Gastroesophageal sphincter (tissue), 4 donors: ENCODE measurements around the gene TTLL8. TPM values are rescaled to one million over a fixed set of nuclear protein-coding genes. Genes with fewer than 3 reads are reported as not detected.

Source experiments
- ATAC-seq: fragments of 150-250 bp; one replicate; pipeline ENCODE4 v1.9.1; 2016; ENCODE audit warnings: mild to moderate bottlenecking, moderate library complexity
- H3K27ac ChIP-seq, 4 donors: fragments of 200-600 bp; sonication (generic) in 3 of 4; 1 replicate in 3 of 4; 2 replicates in 1 of 4; pipeline ENCODE4 v1.5.1; 2016 to 2019
- H3K27me3 ChIP-seq: fragments of 200-600 bp; sonication (generic); one replicate; pipeline ENCODE4 v1.5.1; 2019
- H3K36me3 ChIP-seq, 2 donors: fragments of 200-600 bp; sonication (generic); one replicate each; pipeline ENCODE4 v1.5.1; 2019; ENCODE audit warnings: control low read depth in 1 of 2
- H3K4me1 ChIP-seq, 3 donors: fragments of 200-600 bp; sonication (generic); 1 replicate in 2 of 3; 2 replicates in 1 of 3; pipeline ENCODE4 v1.5.1; 2016 to 2019; ENCODE audit warnings: control low read depth in 2 of 3
- H3K4me3 ChIP-seq, 2 donors: fragments of 200-600 bp; sonication (generic); one replicate each; pipeline ENCODE4 v1.5.1; 2019; ENCODE audit warnings: mild to moderate bottlenecking in 1 of 2, moderate library complexity in 1 of 2
- H3K9me3 ChIP-seq, 3 donors: fragments of 200-600 bp; sonication (generic); one replicate each; pipeline ENCODE4 v1.5.1; 2017 to 2019; ENCODE audit warnings: control low read depth in 2 of 3
- CTCF ChIP-seq, 4 experiments: fragments of 200-600 bp in 2 of 4; fragments of 450-650 bp in 2 of 4; sonication (generic) in 1 of 4; IDR thresholded peaks; one replicate each; pipeline ENCODE4 v1.5.1; 2017 to 2019; ENCODE audit warnings: antibody characterized with exemption in 4 of 4, mild to moderate bottlenecking in 2 of 4, moderate library complexity in 2 of 4
- EP300 ChIP-seq: sonication (generic); formaldehyde crosslinking; IDR thresholded peaks from one replicate; pipeline ENCODE4 v1.6.1; 2017; ENCODE audit warnings: antibody characterized with exemption, mild to moderate bottlenecking
- POLR2A ChIP-seq, 2 donors: fragments of 450-650 bp; IDR thresholded peaks; one replicate each; pipeline ENCODE4 v1.6.1; 2017; ENCODE audit warnings: antibody characterized with exemption in 2 of 2, mild to moderate bottlenecking in 2 of 2, moderate library complexity in 1 of 2
- POLR2AphosphoS5 ChIP-seq: sonication (generic); formaldehyde crosslinking; IDR thresholded peaks from one replicate; pipeline ENCODE4 v1.6.1; 2017; ENCODE audit warnings: antibody characterized with exemption
- WGBS, 2 donors: methylation state at CpG; one replicate each; pipeline ENCODE4 v1.1.5; 2018; ENCODE audit warnings: low coverage in 1 of 2; 5-methylcytosine and 5-hydroxymethylcytosine counted together
- total RNA-seq, 4 donors: library from RNA; depleted of rRNA; stranded (reverse); fragments of >200 nt; gene quantifications; one replicate each; pipeline ENCODE4 v1.1.0, GENCODE V29; 2016

The TTLL8 gene
- total RNA-seq, 4 donors from 2014 or later, result not detected

GRCh38 chr22:49973018-49973961, 84.8 kb downstream of the TTLL8 start:
- Histone ChIP-seq H3K27ac (no peak overlapping the region), H3K36me3 (no peaks in the 10 kb centered on the region), H3K4me3 (no peak overlapping the region), H3K4me1 (peaks cover 0 to 43% (median 21%) of the 10 kb centered on the region in 3 donors), H3K9me3 (no peaks in the 10 kb centered on the region), H3K27me3 (no peaks in the 10 kb centered on the region)
- TF ChIP-seq POLR2AphosphoS5 (no peak), CTCF (IDR thresholded peaks at IDR 0.05) (no peak), POLR2A (IDR thresholded peaks at IDR 0.05) (no peak), EP300 (no peak)
- ATAC-seq, result no peak
- WGBS, 2 donors, result 95% methylated on average over 4 to 5 of the region's 5 CpGs

DNA sequence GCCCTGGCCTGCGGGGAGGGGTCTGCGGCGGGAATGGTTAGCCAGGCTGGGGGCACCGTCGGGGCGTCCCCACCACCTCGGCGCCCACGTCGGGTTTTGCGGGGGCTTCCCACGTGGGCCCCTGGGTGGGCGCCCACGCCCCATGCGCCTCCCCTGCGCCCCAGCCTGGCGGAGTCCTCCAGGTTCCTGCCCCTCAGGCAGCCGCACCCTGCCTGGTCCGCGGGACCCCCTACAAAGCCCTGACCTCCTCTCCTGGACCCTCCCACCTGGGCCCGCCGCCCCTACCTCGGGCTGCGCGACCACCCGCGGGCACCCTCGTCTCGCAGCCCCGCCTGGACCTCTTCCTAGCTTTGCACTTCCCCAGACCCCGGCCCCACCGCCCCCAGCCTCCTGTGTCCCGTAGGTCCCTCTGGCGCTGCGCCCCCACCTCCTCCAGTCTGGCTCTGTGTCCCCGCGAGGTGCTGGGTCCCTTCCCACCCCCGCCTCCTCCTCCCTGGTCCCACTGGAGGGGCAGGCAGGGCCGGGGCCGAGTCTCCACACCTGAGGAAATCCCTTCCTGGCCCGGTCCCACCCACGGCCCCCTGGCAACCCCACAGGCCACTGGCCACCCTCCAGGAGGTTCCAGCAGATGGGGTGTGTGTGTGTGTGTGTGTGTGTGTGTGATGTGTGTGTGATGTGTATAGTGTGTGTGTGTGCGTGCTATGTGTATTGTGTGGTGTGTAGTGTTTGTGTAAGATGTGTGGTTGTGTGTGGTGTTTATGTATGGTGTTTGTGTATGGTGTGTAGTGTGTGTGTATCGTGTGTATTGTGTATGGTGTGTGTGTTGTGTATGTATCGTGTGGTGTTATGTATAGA, 85.7 kb downstream of the TTLL8 start:
- WGBS, 2 donors, result 59 to 87% methylated on average over 3 to 16 of the region's 45 CpGs
- Histone ChIP-seq H3K36me3 (no peaks in the 10 kb centered on the region), H3K4me1 (peaks cover 0 to 52% (median 25%) of the 10 kb centered on the region in 3 donors), H3K27me3 (no peaks in the 10 kb centered on the region), H3K27ac (peak overlapping the region in 3 of 4 donors; percentile 89 to 98 (median 96)), H3K4me3 (peak overlapping the region in 1 of 2 donors; percentile 64), H3K9me3 (no peaks in the 10 kb centered on the region)
- no peak for TF ChIP-seq POLR2AphosphoS5
- TF ChIP-seq EP300, result no peak
- TF ChIP-seq CTCF (IDR thresholded peaks at IDR 0.05), result no peak
- no peak for TF ChIP-seq POLR2A (IDR thresholded peaks at IDR 0.05)
- ATAC-seq, result no peak

DNA sequence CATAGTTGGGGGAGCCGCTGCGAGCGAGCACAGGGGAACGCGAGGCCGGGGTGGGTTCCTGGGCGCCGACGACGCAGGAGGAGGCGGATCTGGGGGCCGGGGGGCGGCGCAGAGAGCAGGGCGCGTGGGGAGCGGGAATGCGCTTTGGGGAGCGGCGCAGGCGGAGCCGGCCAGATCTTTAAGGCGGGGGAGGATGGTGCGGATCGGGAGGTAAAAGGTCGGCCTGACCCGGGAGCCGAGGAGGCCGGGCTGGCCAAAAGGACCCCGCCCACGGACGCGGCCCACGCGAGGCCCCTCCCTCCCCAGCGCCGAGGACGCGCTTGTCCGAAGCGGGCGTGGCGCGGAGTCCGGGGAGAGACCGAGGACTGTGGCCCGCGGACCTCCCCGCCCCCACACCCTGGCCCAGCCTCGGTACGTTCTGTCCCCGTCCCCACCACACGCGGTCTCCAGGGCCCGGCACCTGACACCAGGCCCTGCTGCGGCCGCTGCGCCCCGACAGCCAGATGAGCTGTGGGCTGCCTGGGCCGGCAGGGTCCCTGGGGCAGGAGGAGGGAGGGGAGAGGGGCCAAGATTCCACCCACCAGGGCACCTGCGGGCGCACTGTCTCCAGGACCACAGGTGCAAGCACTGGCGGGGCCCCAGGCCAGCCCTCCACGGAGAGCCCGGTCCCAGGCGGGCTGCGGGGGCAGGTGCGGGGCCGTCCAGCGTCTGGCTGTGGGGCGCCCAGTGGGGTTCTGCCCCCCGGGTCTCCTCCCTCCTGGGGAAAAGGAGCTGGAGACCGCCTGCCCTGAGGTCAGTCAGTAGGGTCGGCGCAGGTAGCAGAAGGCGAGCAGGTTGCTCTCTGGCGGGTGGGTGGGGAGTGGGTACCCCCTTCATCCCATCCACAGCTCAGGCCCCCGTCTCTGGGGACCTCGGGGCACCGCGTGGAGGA, 86.6 kb downstream of the TTLL8 start:
- TF ChIP-seq EP300 (no peak), CTCF (IDR thresholded peaks at IDR 0.05) (no peak), POLR2A (IDR thresholded peaks at IDR 0.05) (no peak), POLR2AphosphoS5 (no peak)
- 0% methylated on average over 8 of the region's 81 CpGs; no CpG with 5 or more reads in 1 of the 2 donors for WGBS, 2 donors
- H3K4me1 ChIP-seq, result peaks cover 0 to 61% (median 34%) of the 10 kb centered on the region in 3 donors
- H3K4me3 ChIP-seq, result peak overlapping the region; percentile 30 to 64
- H3K36me3 ChIP-seq, result no peaks in the 10 kb centered on the region
- H3K27ac ChIP-seq, result peak overlapping the region; percentile 7 to 98 (median 92)
- no peaks in the 10 kb centered on the region for H3K9me3 ChIP-seq
- peak; percentile 58 for ATAC-seq
- no peaks in the 10 kb centered on the region for H3K27me3 ChIP-seq

DNA sequence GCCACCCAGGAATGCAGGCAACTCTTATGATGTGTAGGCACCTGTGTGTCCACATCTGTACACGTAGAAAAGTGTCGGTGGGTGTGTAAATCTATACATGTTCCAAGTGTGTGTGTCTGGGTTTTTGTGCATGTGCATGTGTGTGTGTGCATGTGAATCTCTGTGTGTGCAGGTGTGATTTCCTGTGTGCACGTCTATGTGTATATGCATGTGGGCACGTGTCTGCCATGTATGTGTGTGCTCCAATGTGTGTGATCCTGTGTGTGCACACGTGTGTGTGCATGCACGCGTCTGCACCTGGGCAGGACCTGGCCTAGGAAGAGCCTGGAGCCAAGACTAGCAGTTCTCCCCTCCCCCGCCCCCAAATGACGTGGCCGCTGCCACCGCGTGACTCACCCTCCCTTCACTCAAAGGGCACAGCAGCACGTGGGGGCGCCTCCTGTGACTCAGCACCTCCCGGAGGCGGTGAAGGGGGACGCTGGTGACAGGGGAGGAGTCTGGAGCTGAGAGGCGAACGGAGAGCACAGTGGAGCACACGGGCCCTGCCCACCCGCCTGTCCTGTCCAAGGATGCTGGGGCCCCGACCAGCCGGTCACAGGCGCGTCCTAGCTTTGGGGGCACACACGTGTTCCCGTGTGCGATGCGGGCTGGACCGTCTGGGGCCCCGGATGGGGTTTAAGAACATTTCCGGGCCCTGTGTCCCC, 87.4 kb downstream of the TTLL8 start:
- TF ChIP-seq POLR2AphosphoS5 (peak; percentile 96), EP300 (no peak), POLR2A (IDR thresholded peaks at IDR 0.05) (peak; percentile 54 to 78)
- no peaks in the 10 kb centered on the region for H3K9me3 ChIP-seq
- H3K27ac ChIP-seq, result peak overlapping the region; percentile 7 to 98 (median 92)
- no peaks in the 10 kb centered on the region for H3K27me3 ChIP-seq
- peaks cover 0 to 70% (median 42%) of the 10 kb centered on the region in 3 donors for H3K4me1 ChIP-seq
- peaks cover 0 to 4% of the 10 kb centered on the region in 2 donors for H3K36me3 ChIP-seq
- peak overlapping the region; percentile 30 to 64 for H3K4me3 ChIP-seq
- 42 to 76% methylated on average over 2 of the region's 32 CpGs for WGBS, 2 donors
- ATAC-seq, result peak; percentile 90
